ENCODE results near the gene MYO1H. TPM values are rescaled to one million over a fixed set of nuclear protein-coding genes. Genes with fewer than 3 reads are reported as not detected.
"Not testable (repeated sequence)": the region's sequence is repeated elsewhere in the genome, so short reads cannot be mapped to it uniquely, and the experiment has no call there.

MYO1H gene
- total RNA-seq, 1 donor from 2014 or later = not detected

DNA sequence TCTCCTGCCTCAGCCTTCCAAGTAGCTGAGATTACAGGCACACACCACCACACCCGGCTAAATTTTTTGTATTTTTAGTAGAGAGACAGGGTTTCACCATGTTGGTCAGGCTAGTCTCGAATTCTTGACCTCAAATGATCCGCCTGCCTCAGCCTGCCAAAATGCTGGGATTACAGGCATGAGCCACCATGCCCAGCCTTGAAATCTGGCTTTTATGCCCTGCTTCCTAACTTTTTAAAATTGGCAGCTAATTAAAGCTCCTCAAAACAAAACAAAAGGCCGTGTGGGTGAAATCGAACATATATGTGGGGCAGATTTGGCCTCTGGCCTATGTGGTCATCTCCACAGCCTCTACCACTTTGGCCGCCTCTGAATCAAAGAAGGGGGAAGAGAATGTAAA lies 91.5 kb downstream of the MYO1H start:
- no peaks in the 10 kb centered on the region for H3K9me3 ChIP-seq
- intact Hi-C loops (cut with DNase I) = loop anchor here (5.0 kb wide), 1 partner anchor 278 kb away; no protein-coding TSS in a partner anchor
- H3K4me1 ChIP-seq = no peaks in the 10 kb centered on the region
- peak overlapping the region in 1 of 2 donors; percentile 25 for H3K27ac ChIP-seq
- H3K27me3 ChIP-seq = no peaks in the 10 kb centered on the region
- no peak overlapping the region for H3K4me3 ChIP-seq
- no peak for DNase-seq (ENCODE audit: low spot score in 2 of 2)
- TF ChIP-seq, protein P1, sequence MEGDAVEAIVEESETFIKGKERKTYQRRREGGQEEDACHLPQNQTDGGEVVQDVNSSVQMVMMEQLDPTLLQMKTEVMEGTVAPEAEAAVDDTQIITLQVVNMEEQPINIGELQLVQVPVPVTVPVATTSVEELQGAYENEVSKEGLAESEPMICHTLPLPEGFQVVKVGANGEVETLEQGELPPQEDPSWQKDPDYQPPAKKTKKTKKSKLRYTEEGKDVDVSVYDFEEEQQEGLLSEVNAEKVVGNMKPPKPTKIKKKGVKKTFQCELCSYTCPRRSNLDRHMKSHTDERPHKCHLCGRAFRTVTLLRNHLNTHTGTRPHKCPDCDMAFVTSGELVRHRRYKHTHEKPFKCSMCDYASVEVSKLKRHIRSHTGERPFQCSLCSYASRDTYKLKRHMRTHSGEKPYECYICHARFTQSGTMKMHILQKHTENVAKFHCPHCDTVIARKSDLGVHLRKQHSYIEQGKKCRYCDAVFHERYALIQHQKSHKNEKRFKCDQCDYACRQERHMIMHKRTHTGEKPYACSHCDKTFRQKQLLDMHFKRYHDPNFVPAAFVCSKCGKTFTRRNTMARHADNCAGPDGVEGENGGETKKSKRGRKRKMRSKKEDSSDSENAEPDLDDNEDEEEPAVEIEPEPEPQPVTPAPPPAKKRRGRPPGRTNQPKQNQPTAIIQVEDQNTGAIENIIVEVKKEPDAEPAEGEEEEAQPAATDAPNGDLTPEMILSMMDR (IDR thresholded peaks at IDR 0.05) = no peak
- H3K36me3 ChIP-seq = peaks cover 3 to 7% of the 10 kb centered on the region in 2 donors

DNA sequence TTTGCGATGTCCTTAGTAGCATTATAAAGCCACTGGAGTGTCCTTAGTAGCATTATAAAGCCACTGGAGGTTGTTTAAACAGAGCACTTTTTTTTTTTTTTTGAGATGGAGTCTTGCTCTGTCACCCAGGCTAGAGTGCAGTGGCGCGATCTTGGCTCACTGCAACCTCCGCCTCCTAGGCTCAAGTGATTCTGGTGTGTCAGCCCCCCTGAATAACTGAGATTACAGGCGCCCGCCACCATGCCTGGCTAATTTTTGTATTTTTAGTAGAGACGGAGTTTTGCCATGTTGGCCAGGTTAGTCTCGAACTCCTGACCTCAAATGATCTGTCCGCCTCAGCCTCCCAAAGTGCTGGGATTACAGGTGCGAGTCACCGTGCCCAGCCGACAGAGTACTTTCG lies 92.3 kb downstream of the MYO1H start:
- DNase-seq (ENCODE audit: low spot score in 2 of 2) = not testable (repeated sequence)

DNA sequence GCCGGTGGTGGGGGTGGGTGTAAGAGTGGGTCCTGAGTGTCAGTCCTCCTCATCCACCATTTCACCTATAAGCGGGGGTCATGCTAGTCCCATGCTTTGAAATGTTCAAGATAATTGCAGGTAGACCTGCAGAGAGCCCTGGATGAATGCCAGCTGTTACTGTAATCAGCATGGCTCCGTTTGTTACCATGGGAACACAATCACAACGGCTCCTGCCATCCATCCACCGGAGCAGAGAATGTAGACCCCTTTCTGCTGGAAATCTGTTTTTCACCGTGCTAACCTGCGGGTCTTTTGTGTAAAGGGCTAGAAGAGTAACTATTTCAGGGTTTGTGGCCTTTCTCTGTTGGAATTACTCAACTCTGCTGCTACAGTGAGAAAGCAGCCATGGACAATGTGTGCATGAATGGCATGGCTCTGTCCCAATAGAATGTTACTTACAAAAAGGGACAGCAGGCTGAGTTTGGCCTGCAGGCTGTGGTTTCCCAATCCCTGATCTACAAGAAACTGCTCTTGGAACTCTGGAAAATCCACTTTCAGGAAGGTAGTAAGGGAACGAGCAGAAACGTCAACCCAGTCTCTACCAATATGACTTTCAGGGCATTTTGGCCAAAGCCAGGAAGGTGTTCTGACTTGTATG lies 93.3 kb downstream of the MYO1H start:
- Histone ChIP-seq H3K27ac (no peak overlapping the region), H3K36me3 (peaks cover 14 to 15% of the 10 kb centered on the region in 2 donors), H3K9me3 (no peaks in the 10 kb centered on the region), H3K27me3 (no peaks in the 10 kb centered on the region), H3K4me1 (no peaks in the 10 kb centered on the region), H3K4me3 (no peak overlapping the region)
- intact Hi-C loops (cut with DNase I) = no loop called here
- DNase-seq (ENCODE audit: low spot score in 2 of 2) = no peak
- TF ChIP-seq, protein P1 (IDR thresholded peaks at IDR 0.05) = no peak

More for the DNA sequence above, 92.3 kb downstream of the MYO1H start:
- not testable (repeated sequence) for H3K4me1 ChIP-seq, H3K9me3 ChIP-seq, H3K27ac ChIP-seq, H3K36me3 ChIP-seq, H3K27me3 ChIP-seq, H3K4me3 ChIP-seq
- intact Hi-C loops (cut with DNase I) = loop anchor here (5.0 kb wide), 1 partner anchor 277 kb away; no protein-coding TSS in a partner anchor

DNA sequence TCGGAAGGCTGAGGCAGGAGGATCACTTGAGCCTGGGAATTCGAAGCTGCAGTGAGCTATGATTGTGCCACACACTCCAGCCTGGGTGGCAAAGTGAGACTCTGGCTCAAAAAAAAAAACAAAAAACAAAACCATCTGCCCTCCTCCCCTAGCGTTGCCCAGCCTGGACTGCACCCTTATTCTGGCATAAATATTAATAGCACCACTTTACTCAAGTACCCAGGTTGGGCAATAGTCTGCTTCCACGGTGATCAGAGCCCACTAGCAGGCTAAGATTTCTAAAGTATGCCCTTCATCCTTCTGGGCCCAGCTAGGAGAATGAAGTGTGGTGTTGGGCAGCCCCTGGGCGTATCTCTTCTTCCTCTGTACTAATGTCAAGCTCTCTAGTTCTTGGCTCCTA lies 96.1 kb downstream of the MYO1H start:
- peak overlapping the region; percentile 33 to 34 for H3K27ac ChIP-seq
- peaks cover 33 to 36% of the 10 kb centered on the region in 2 donors for H3K36me3 ChIP-seq
- intact Hi-C loops (cut with DNase I) = no loop called here

DNA sequence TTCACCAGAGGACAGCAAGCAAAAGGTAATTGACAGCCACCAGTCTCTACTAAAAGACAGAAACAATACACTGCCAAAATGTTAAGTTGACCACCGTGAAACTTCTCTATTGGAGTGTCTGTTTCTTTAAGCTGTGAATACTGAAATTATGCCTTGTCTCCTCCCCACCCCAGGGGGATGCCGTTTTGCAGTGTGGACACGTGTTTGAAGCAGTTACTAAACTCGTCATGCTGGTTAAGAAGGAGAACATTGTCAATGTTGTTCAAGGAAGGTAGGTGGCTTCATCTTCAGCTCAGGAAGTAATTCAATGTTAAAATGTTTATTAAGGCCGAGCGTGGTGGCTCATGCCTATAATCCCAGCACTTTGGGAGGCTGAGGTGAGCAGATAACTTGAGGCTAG lies 96.6 kb downstream of the MYO1H start:
- Histone ChIP-seq H3K36me3 (peaks cover 34 to 36% of the 10 kb centered on the region in 2 donors), H3K9me3 (no peaks in the 10 kb centered on the region), H3K27ac (peak overlapping the region; percentile 33 to 34), H3K4me1 (no peaks in the 10 kb centered on the region), H3K4me3 (no peak overlapping the region), H3K27me3 (no peaks in the 10 kb centered on the region)
- intact Hi-C loops (cut with DNase I) = no loop called here
- DNase-seq (ENCODE audit: low spot score in 2 of 2) = no peak
- TF ChIP-seq, protein P1 (IDR thresholded peaks at IDR 0.05) = no peak

More for the DNA sequence above, 96.1 kb downstream of the MYO1H start:
- Histone ChIP-seq H3K27me3 (no peaks in the 10 kb centered on the region), H3K4me3 (no peak overlapping the region), H3K4me1 (no peaks in the 10 kb centered on the region), H3K9me3 (no peaks in the 10 kb centered on the region)
- TF ChIP-seq, protein P1 (IDR thresholded peaks at IDR 0.05) = no peak
- DNase-seq (ENCODE audit: low spot score in 2 of 2) = no peak

DNA sequence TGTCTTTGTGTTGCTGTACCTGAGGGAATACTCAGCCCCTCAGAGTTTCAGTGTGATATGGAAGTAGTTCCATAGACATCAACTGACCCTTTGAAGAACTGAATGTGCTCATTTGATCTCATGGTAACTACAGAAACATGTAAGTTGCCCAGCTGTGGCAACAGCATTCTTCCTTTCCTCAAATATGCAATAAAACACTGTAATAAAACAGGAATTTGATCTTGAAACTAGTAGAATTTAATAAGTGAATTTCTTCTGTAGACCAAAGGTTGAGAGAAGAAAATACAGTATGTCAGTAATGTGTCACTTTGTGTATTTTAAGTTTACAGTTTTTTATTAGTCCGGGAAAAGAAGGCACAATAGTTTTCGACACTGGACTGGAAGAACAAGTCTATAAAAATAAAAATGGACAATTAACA lies 97.5 kb downstream of the MYO1H start:
- Histone ChIP-seq H3K4me1 (no peaks in the 10 kb centered on the region), H3K27me3 (no peaks in the 10 kb centered on the region), H3K27ac (peak overlapping the region in 1 of 2 donors; percentile 19), H3K9me3 (no peaks in the 10 kb centered on the region), H3K4me3 (no peak overlapping the region), H3K36me3 (peaks cover 36 to 38% of the 10 kb centered on the region in 2 donors)
- TF ChIP-seq, protein P1 (IDR thresholded peaks at IDR 0.05) = no peak
- DNase-seq (ENCODE audit: low spot score in 2 of 2) = no peak
- intact Hi-C loops (cut with DNase I) = no loop called here

Data from ascending aorta (tissue), 2 donors.